ENCODE results near the gene SIPA1L3. TPM values are rescaled to one million over a fixed set of nuclear protein-coding genes. Genes with fewer than 3 reads are reported as not detected.

SIPA1L3 gene
- total RNA-seq, 1 experiment from 2014 or later, result 36.0 TPM

GRCh38 chr19:37999309-38000213, 92.6 kb downstream of the SIPA1L3 start:
- Mint-ChIP-seq H3K27ac (ENCODE audit: low read depth, unreplicated experiment) (peak overlapping the region; percentile 61), H3K4me1 (ENCODE audit: insufficient read depth, unreplicated experiment) (no peaks in the 10 kb centered on the region), H3K4me3 (ENCODE audit: unreplicated experiment) (peak overlapping the region; percentile 12), H3K36me3 (ENCODE audit: insufficient read depth, unreplicated experiment) (no peaks in the 10 kb centered on the region), H3K9me3 (ENCODE audit: unreplicated experiment) (no peaks in the 10 kb centered on the region), H3K27me3 (ENCODE audit: insufficient read depth, unreplicated experiment) (no peaks in the 10 kb centered on the region)
- ChIA-PET CTCF (interaction anchor here (0.6 to 4.1 kb wide), 6 partner anchors 9 to 219 kb away, joined by 3 to 26 read pairs (median 3); no protein-coding TSS in a partner anchor), POLR2A (no interaction called here)
- DNase-seq (ENCODE audit: unreplicated experiment), result peak; percentile 77
- TF ChIP-seq CTCF (IDR thresholded peaks at IDR 0.05; ENCODE audit: unreplicated experiment), result no peak
- BruUV-seq (replicated peaks), result TSS peak; percentile 61
- intact Hi-C loops (cut with micrococcal nuclease), result loop anchor here (10.0 kb wide), 1 partner anchor 65 kb away; no protein-coding TSS in a partner anchor

- no TSS peak for BruUV-seq (replicated peaks)
- no peaks in the 10 kb centered on the region for H3K27me3 Mint-ChIP-seq (ENCODE audit: insufficient read depth, unreplicated experiment)
- peaks cover 5% of the 10 kb centered on the region for H3K36me3 Mint-ChIP-seq (ENCODE audit: insufficient read depth, unreplicated experiment)
- H3K9me3 Mint-ChIP-seq (ENCODE audit: unreplicated experiment), result no peaks in the 10 kb centered on the region
- no peak overlapping the region for H3K4me3 Mint-ChIP-seq (ENCODE audit: unreplicated experiment)
- TF ChIP-seq CTCF (IDR thresholded peaks at IDR 0.05; ENCODE audit: unreplicated experiment), result no peak
- H3K27ac Mint-ChIP-seq (ENCODE audit: low read depth, unreplicated experiment), result no peak overlapping the region
- no peak for DNase-seq (ENCODE audit: unreplicated experiment)
- CTCF ChIA-PET, result interaction anchor here (1.1 to 4.1 kb wide), 3 partner anchors 11 to 98 kb away, joined by 3 to 26 read pairs (median 6); no protein-coding TSS in a partner anchor
- H3K4me1 Mint-ChIP-seq (ENCODE audit: insufficient read depth, unreplicated experiment), result peaks cover 5% of the 10 kb centered on the region
- intact Hi-C loops (cut with micrococcal nuclease), result no loop called here
- POLR2A ChIA-PET, result interaction anchor here (1.0 to 1.5 kb wide), 4 partner anchors 10 to 94 kb away, joined by 4 to 12 read pairs (median 6); partner anchors contain the start of genes SIPA1L3 and WDR87
Measured at GRCh38 chr19:38001158-38001781, 94.3 kb downstream of the SIPA1L3 start.

- Mint-ChIP-seq H3K36me3 (ENCODE audit: insufficient read depth, unreplicated experiment) (peaks cover 11% of the 10 kb centered on the region), H3K4me1 (ENCODE audit: insufficient read depth, unreplicated experiment) (peaks cover 5% of the 10 kb centered on the region), H3K9me3 (ENCODE audit: unreplicated experiment) (no peaks in the 10 kb centered on the region), H3K4me3 (ENCODE audit: unreplicated experiment) (no peak overlapping the region), H3K27ac (ENCODE audit: low read depth, unreplicated experiment) (no peak overlapping the region), H3K27me3 (ENCODE audit: insufficient read depth, unreplicated experiment) (no peaks in the 10 kb centered on the region)
- BruUV-seq (replicated peaks), result TSS peak; percentile 34
- intact Hi-C loops (cut with micrococcal nuclease), result no loop called here
- no peak for TF ChIP-seq CTCF (IDR thresholded peaks at IDR 0.05; ENCODE audit: unreplicated experiment)
- ChIA-PET CTCF (interaction anchor here (0.6 to 4.1 kb wide), 9 partner anchors 12 to 105 kb away, joined by 3 to 26 read pairs (median 3); no protein-coding TSS in a partner anchor), POLR2A (interaction anchor here (0.5 to 3.0 kb wide), 19 partner anchors 9 to 541 kb away, joined by 3 to 51 read pairs (median 5); partner anchors contain the start of genes FAM98C, PSMD8, SIPA1L3 and WDR87)
- DNase-seq (ENCODE audit: unreplicated experiment), result peak; percentile 90
Measured at GRCh38 chr19:38003438-38004185, 96.6 kb downstream of the SIPA1L3 start.
